Measurements from ENCODE around the gene NAT9. TPM values are rescaled to one million over a fixed set of nuclear protein-coding genes. Genes with fewer than 3 reads are reported as not detected.

The NAT9 gene
- polyA plus RNA-seq, 3 donors: 23.3 to 32.7 (median 24.7) TPM

GRCh38 chr17:74807925-74808324 is 31.8 kb upstream of the NAT9 start:
- H3K27ac ChIP-seq (ENCODE audit: low read depth, low read length): no peak overlapping the region
- 49 to 74% (median 53%) methylated on average over 6 of the region's 6 CpGs for WGBS, 3 donors

GRCh38 chr17:74807441-74807840 is 31.3 kb upstream of the NAT9 start:
- WGBS, 3 donors: 83 to 92% (median 87%) methylated on average over 13 of the region's 13 CpGs

GRCh38 chr17:74806334-74806733 is 30.2 kb upstream of the NAT9 start:
- 89 to 91% (median 90%) methylated on average over 10 of the region's 10 CpGs for WGBS, 3 donors
- no peak overlapping the region for H3K27ac ChIP-seq (ENCODE audit: low read depth, low read length)

More at GRCh38 chr17:74807441-74807840, 31.3 kb upstream of the NAT9 start:
- no peak overlapping the region for H3K27ac ChIP-seq (ENCODE audit: low read depth, low read length)

GRCh38 chr17:74805591-74805991 is 29.4 kb upstream of the NAT9 start:
- WGBS, 3 donors: 69 to 87% (median 87%) methylated on average over 15 of the region's 15 CpGs
- H3K27ac ChIP-seq (ENCODE audit: low read depth, low read length): no peak overlapping the region

GRCh38 chr17:74804683-74805082 is 28.5 kb upstream of the NAT9 start:
- no peak overlapping the region for H3K27ac ChIP-seq (ENCODE audit: low read depth, low read length)
- WGBS, 3 donors: 94 to 98% (median 97%) methylated on average over 7 of the region's 7 CpGs

- no peak overlapping the region for H3K27ac ChIP-seq (ENCODE audit: low read depth, low read length)
- WGBS, 3 donors: 87 to 93% (median 88%) methylated on average over 5 of the region's 5 CpGs
These were observed 27.8 kb upstream of the NAT9 start for GRCh38 chr17:74803971-74804370.

- 88 to 93% (median 90%) methylated on average over 12 of the region's 12 CpGs for WGBS, 3 donors
- no peak overlapping the region for H3K27ac ChIP-seq (ENCODE audit: low read depth, low read length)
These were observed 27.3 kb upstream of the NAT9 start for GRCh38 chr17:74803388-74803930.

DNA sequence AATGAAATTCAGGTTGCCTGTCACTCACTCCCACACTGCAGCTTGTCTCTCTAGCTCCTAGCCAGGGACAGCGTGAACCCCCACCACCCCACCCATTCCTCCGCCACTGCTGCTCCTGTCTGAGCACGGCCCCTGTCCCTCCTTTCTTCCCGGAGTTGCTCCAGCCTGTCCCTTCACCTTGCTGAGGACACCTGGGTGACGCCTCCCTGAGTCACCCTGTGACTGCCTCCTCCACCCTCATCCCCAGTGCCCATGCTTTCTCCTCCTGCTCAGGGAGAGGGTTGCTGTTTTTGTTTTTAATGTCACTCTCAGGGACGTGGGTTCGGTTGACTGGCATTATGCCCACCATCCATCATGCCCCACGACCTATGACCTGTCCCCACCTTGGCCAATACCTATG is 25.8 kb upstream of the NAT9 start:
- 83 to 92% (median 89%) methylated on average over 8 of the region's 8 CpGs for WGBS, 3 donors
- no peak overlapping the region for H3K27ac ChIP-seq (ENCODE audit: low read depth, low read length)

- 74 to 87% (median 86%) methylated on average over 7 of the region's 7 CpGs for WGBS, 3 donors
- no peak overlapping the region for H3K27ac ChIP-seq (ENCODE audit: low read depth, low read length)
These were observed 24.4 kb upstream of the NAT9 start for GRCh38 chr17:74800531-74800930.

- 92 to 97% (median 94%) methylated on average over 14 of the region's 14 CpGs for WGBS, 3 donors
- H3K27ac ChIP-seq (ENCODE audit: low read depth, low read length): no peak overlapping the region
These were observed 23.0 kb upstream of the NAT9 start for GRCh38 chr17:74799097-74799496.

GRCh38 chr17:74798239-74798707 is 22.1 kb upstream of the NAT9 start:
- no peak overlapping the region for H3K27ac ChIP-seq (ENCODE audit: low read depth, low read length)
- WGBS, 3 donors: 80 to 85% (median 80%) methylated on average over 8 of the region's 8 CpGs

DNA sequence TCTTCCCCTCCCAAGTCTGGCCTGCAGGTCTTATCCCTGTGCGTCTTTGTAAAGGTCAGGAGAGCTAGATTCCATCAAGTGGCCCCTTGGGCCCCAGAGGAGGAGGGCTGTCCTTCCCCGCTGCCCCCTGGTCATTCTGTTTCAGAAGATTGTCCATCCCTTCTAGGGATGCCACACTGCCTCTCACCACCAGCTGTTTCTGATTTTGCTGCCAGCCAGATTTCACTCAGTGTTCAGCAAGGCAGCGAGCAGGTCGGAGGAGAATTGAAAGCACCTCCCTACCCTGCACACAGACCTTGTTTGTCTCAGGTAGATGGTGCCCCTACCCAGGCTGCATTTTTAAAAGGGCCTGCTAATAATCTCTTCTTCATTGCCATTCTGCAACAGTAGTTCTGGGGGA is 21.7 kb upstream of the NAT9 start:
- H3K27ac ChIP-seq (ENCODE audit: low read depth, low read length): no peak overlapping the region
- WGBS, 3 donors: 94 to 97% (median 96%) methylated on average over 4 of the region's 4 CpGs

DNA sequence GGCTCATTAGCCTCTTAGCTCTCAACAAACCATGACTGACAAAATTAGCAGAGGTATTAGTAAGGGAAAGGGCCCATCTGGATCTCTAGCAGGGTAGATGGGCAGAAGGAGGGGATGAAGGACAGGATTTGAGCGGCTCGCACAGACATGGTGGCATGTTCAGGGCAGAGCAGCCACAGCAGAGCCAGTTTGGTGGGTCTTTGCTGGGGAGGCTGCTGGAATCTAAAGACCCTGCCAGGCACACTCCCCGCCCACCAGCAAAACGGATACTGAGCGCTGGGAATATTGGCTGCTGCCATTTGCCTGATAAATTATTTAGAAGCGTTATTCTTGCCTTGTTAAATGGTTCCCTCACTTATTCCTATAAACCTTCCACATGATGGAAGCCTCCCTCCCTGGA is 20.7 kb upstream of the NAT9 start:
- WGBS, 3 donors: 93 to 94% (median 94%) methylated on average over 6 of the region's 6 CpGs
- no peak overlapping the region for H3K27ac ChIP-seq (ENCODE audit: low read depth, low read length)

- 85 to 91% (median 87%) methylated on average over 4 of the region's 4 CpGs for WGBS, 3 donors
- H3K27ac ChIP-seq (ENCODE audit: low read depth, low read length): no peak overlapping the region
These were observed 20.1 kb upstream of the NAT9 start for GRCh38 chr17:74796211-74796610.

GRCh38 chr17:74795327-74796020 is 19.3 kb upstream of the NAT9 start:
- no peak overlapping the region for H3K27ac ChIP-seq (ENCODE audit: low read depth, low read length)
- 91 to 95% (median 92%) methylated on average over 16 to 18 of the region's 18 CpGs for WGBS, 3 donors

DNA sequence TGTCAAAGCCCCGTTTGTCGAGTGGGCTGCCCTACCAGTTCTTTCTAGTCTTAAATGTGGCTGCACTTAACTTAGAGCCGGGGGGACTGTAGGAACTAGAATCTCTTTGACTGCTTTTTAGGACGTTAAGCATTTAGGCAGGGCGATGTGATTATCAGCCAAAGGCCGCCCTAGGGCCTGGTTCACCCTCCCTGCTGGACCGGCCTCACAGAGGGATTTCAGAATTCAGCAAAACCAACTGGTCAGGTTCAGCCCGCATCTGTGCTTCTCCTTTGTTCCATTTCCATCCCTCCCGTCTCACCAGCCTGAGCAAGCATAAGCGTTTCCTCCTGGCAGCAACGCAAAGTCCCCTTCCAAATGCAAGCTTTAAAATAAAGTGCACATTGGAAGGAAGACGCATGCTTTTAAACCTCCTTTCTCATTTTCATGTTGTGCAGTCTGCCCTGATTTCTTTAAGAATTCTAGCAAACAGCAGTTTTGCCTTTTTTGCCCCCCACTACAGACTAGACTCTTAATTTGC is 16.5 kb upstream of the NAT9 start:
- WGBS, 3 donors: 89 to 96% (median 96%) methylated on average over 12 of the region's 12 CpGs
- H3K27ac ChIP-seq (ENCODE audit: low read depth, low read length): no peak overlapping the region

GRCh38 chr17:74790161-74791058 is 14.3 kb upstream of the NAT9 start:
- no peak overlapping the region for H3K27ac ChIP-seq (ENCODE audit: low read depth, low read length)
- 70 to 85% (median 72%) methylated on average over 21 of the region's 21 CpGs for WGBS, 3 donors

GRCh38 chr17:74786431-74787055 is 10.4 kb upstream of the NAT9 start:
- no peak overlapping the region for H3K27ac ChIP-seq (ENCODE audit: low read depth, low read length)
- WGBS, 3 donors: 57 to 77% (median 68%) methylated on average over 16 of the region's 16 CpGs

DNA sequence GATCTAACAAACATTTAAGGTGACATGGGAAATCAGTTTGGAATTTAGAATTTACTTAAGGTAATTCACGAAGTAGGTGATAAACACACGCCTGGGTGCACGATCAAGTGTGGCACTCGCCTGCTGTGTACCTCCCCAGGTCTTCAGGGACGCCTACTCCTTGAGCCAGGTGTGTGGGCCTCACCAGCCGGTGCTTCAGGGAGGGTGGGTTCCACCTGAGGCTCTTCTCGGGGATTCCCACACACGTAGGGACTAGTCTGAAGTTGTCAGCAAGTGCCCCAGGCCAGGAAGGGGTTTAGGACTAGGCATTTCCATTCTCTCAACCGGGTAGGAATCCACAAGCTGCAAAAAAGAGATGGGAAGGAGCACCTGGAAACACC is 9.8 kb upstream of the NAT9 start:
- H3K27ac ChIP-seq (ENCODE audit: low read depth, low read length): no peak overlapping the region
- WGBS, 3 donors: 73 to 80% (median 76%) methylated on average over 9 of the region's 9 CpGs

Data from adipose tissue (tissue), 3 donors.